Subcutaneous abdominal adipose tissue (tissue), 5 donors: ENCODE results near the gene IKZF1.

Experiments used
- H3K27ac ChIP-seq: one replicate; pipeline ENCODE4 v1.7.0; 2013; ENCODE audit warnings: low read depth, mild to moderate bottlenecking, inconsistent platforms, low read length, moderate library complexity
- H3K27me3 ChIP-seq, 5 donors: one replicate each; pipeline ENCODE4 v1.7.0; 2013; ENCODE audit warnings: low read length in 5 of 5, inconsistent platforms in 1 of 5; ENCODE audit not compliant: control insufficient read depth in 5 of 5, insufficient read depth in 4 of 5
- H3K36me3 ChIP-seq, 5 donors: one replicate each; pipeline ENCODE4 v1.7.0; 2013; ENCODE audit warnings: low read length in 5 of 5; ENCODE audit not compliant: control insufficient read depth in 5 of 5, insufficient read depth in 5 of 5
- H3K4me1 ChIP-seq, 5 donors: one replicate each; pipeline ENCODE4 v1.7.0; 2013; ENCODE audit warnings: low read length in 5 of 5, mild to moderate bottlenecking in 3 of 5, moderate library complexity in 1 of 5; ENCODE audit not compliant: control insufficient read depth in 5 of 5, insufficient read depth in 5 of 5
- H3K4me3 ChIP-seq, 5 donors: one replicate each; pipeline ENCODE4 v1.7.0; 2013; ENCODE audit warnings: low read length in 5 of 5, low read depth in 1 of 5
- H3K9ac ChIP-seq, 5 donors: one replicate each; pipeline ENCODE4 v1.7.0; 2013; ENCODE audit warnings: low read length in 5 of 5, mild to moderate bottlenecking in 4 of 5, moderate library complexity in 3 of 5
- H3K9me3 ChIP-seq, 5 donors: one replicate each; pipeline ENCODE4 v1.7.0; 2013; ENCODE audit warnings: low read length in 5 of 5; ENCODE audit not compliant: control insufficient read depth in 5 of 5
- donor health status: healthy.
- donor health status: healthy.
- donor health status: healthy.
- donor health status: healthy.
- donor health status: healthy.

Gene IKZF1

GRCh38 chr7:50359258-50359994 lies 54.9 kb downstream of the IKZF1 start:
- Histone ChIP-seq H3K27ac (no peak overlapping the region), H3K36me3 (no peaks in the 10 kb centered on the region), H3K4me3 (no peak overlapping the region), H3K9ac (no peak overlapping the region), H3K4me1 (peaks cover 0 to 29% (median 7%) of the 10 kb centered on the region in 5 donors), H3K9me3 (no peaks in the 10 kb centered on the region), H3K27me3 (peaks cover 0 to 4% (median 0%) of the 10 kb centered on the region in 5 donors)

- Histone ChIP-seq H3K4me1 (peaks cover 0 to 23% (median 4%) of the 10 kb centered on the region in 5 donors), H3K9me3 (no peaks in the 10 kb centered on the region), H3K36me3 (peaks cover 0 to 5% (median 0%) of the 10 kb centered on the region in 5 donors), H3K27ac (no peak overlapping the region), H3K9ac (no peak overlapping the region), H3K27me3 (peaks cover 0 to 4% (median 0%) of the 10 kb centered on the region in 5 donors), H3K4me3 (no peak overlapping the region)
Measured at GRCh38 chr7:50359995-50360925, 55.7 kb downstream of the IKZF1 start.

DNA sequence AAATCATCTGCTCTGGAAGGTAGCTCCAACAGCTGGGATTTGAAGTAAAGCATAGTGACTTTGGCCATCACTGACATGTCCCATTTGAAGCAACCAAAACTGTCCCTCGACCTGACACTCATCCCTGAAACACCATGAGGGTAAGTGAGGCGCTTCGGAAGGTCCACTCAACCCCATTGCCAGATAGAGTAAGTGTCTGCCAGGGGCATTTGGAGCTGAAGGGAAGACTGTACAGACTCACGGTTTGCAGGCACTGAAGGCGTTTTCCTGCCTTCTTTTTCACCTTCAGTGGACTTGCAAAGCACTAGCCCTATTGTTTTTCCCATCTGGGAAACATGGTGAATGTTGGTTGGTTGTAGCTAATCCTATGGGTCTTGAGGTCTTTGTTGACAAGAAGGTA lies 57.6 kb downstream of the IKZF1 start:
- Histone ChIP-seq H3K27ac (no peak overlapping the region), H3K4me1 (peaks cover 0 to 18% (median 4%) of the 10 kb centered on the region in 5 donors), H3K9ac (no peak overlapping the region), H3K9me3 (peaks cover 0 to 2% (median 0%) of the 10 kb centered on the region in 5 donors), H3K4me3 (no peak overlapping the region), H3K36me3 (peaks cover 0 to 5% (median 0%) of the 10 kb centered on the region in 5 donors), H3K27me3 (peaks cover 0 to 4% (median 0%) of the 10 kb centered on the region in 5 donors)

GRCh38 chr7:50362712-50363282 lies 58.3 kb downstream of the IKZF1 start:
- Histone ChIP-seq H3K27ac (no peak overlapping the region), H3K4me3 (no peak overlapping the region), H3K27me3 (peaks cover 0 to 4% (median 0%) of the 10 kb centered on the region in 5 donors), H3K36me3 (peaks cover 0 to 5% (median 0%) of the 10 kb centered on the region in 5 donors), H3K9me3 (peaks cover 0 to 8% (median 0%) of the 10 kb centered on the region in 5 donors), H3K4me1 (peaks cover 0 to 13% (median 4%) of the 10 kb centered on the region in 5 donors), H3K9ac (no peak overlapping the region)

DNA sequence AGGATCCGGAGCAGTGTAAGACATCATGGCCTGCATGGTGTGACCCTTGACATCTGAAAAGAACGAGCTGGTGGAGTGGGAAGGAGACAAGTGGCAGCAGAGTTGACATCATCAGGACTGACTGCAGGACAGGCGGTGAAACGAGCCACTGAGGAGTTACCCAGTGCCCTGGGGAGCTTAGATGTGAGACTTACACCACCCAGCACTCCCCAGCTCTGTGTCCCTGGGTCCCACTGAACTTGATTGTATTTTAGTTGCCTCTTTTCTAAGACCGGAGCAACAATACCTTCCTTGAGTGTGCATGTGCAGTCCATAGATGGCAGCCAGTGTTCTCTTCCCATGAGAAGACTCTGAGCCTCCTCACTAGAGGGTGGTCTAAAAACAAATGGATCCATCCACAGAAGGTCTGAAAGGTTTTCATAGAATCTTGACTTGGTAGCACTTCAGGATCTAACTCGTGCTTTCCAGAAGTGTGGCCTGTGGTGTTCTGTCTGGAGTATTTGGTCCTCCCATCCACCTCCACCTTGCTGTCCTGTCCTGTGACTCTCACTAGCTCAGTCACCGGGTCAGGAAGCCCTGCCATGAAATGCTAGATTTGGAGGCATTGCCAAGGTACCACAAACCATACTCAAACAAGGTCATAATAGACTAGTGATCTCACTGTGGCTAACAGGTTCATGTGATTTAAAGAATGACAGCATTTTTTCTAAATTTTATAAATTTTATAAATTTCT lies 59.0 kb downstream of the IKZF1 start:
- peaks cover 0 to 4% (median 0%) of the 10 kb centered on the region in 5 donors for H3K27me3 ChIP-seq
- H3K4me1 ChIP-seq: peaks cover 0 to 13% (median 4%) of the 10 kb centered on the region in 5 donors
- no peak overlapping the region for H3K4me3 ChIP-seq
- H3K9me3 ChIP-seq: peaks cover 0 to 14% (median 6%) of the 10 kb centered on the region in 5 donors
- no peak overlapping the region for H3K9ac ChIP-seq
- no peak overlapping the region for H3K27ac ChIP-seq
- peaks cover 0 to 5% (median 0%) of the 10 kb centered on the region in 5 donors for H3K36me3 ChIP-seq

- Histone ChIP-seq H3K9ac (no peak overlapping the region), H3K27me3 (peaks cover 0 to 4% (median 0%) of the 10 kb centered on the region in 5 donors), H3K4me3 (no peak overlapping the region), H3K4me1 (peaks cover 0 to 11% (median 4%) of the 10 kb centered on the region in 5 donors), H3K27ac (no peak overlapping the region), H3K36me3 (peaks cover 0 to 5% (median 0%) of the 10 kb centered on the region in 5 donors), H3K9me3 (peaks cover 4 to 24% (median 16%) of the 10 kb centered on the region in 5 donors)
Measured at GRCh38 chr7:50364645-50365044, 60.1 kb downstream of the IKZF1 start.

DNA sequence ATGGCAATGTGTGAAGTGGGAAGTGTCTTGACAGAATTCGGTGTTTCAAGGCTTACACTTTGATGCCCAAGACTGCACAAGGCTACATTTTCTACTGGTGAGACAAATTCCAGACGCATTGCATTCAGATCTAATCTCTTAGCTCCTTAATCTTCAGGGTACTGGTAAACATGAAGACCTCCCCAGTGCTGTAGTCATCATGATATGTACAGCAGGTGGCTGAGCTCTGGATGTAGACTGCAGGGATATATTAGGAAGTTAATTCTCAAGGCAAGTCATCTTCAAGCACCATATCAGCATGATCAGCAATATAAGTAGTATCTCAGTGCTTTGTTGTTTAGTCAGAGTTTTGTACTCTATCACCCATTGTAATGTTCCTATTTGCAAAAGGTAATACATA lies 61.8 kb downstream of the IKZF1 start:
- H3K27ac ChIP-seq: no peak overlapping the region
- no peak overlapping the region for H3K9ac ChIP-seq
- H3K27me3 ChIP-seq: peaks cover 0 to 3% (median 0%) of the 10 kb centered on the region in 5 donors
- H3K9me3 ChIP-seq: peaks cover 4 to 24% (median 16%) of the 10 kb centered on the region in 5 donors
- H3K36me3 ChIP-seq: peaks cover 0 to 5% (median 0%) of the 10 kb centered on the region in 5 donors
- no peak overlapping the region for H3K4me3 ChIP-seq
- peaks cover 0 to 5% (median 0%) of the 10 kb centered on the region in 5 donors for H3K4me1 ChIP-seq

DNA sequence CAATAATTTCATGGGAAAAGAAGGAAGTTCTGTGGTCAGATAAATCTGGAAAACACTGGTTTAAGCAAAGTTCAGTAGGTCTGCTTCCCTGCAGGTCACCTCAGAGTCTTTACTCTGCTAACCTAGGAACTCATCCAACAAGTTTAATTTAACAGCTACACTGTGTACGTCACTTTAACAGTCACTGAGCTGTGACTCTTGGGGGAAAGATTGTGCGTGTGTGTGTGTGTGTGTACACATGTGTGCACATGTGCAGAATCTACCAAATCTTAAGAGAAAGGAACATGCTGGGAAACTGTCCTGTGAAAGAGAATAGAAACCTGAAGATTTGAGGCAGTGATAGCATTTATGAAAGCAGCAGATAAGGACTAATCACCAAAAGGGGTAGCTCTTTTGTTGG lies 62.6 kb downstream of the IKZF1 start:
- H3K27ac ChIP-seq: no peak overlapping the region
- peaks cover 0 to 5% (median 0%) of the 10 kb centered on the region in 5 donors for H3K4me1 ChIP-seq
- peaks cover 0 to 5% (median 0%) of the 10 kb centered on the region in 5 donors for H3K36me3 ChIP-seq

DNA sequence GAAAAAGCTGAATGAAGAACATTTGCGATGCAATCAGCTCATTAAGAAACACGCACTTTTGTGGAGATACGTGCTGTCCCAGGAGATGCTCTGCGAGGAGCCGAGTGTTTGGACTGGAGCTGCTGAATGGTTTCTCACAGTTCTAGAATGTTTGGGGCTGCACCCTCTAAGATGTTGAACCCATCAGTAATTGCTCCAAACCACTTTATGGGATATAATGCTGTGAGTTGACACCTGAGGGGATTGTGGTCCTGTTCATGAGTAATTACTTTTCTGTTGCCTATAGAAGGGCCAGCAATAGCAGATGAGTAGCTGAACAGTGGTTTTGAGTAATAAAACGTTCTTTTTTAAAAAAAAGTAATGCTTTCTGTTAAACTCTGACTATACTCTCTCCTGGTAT lies 63.1 kb downstream of the IKZF1 start:
- peaks cover 0 to 3% (median 0%) of the 10 kb centered on the region in 5 donors for H3K27me3 ChIP-seq

More for the DNA sequence above, 62.6 kb downstream of the IKZF1 start:
- Histone ChIP-seq H3K27me3 (peaks cover 0 to 3% (median 0%) of the 10 kb centered on the region in 5 donors), H3K9ac (no peak overlapping the region), H3K4me3 (no peak overlapping the region), H3K9me3 (peaks cover 4 to 24% (median 16%) of the 10 kb centered on the region in 5 donors)

More for the DNA sequence above, 63.1 kb downstream of the IKZF1 start:
- Histone ChIP-seq H3K36me3 (peaks cover 0 to 9% (median 0%) of the 10 kb centered on the region in 5 donors), H3K4me1 (peaks cover 0 to 5% (median 0%) of the 10 kb centered on the region in 5 donors), H3K9me3 (peaks cover 4 to 24% (median 16%) of the 10 kb centered on the region in 5 donors), H3K27ac (no peak overlapping the region), H3K4me3 (no peak overlapping the region), H3K9ac (no peak overlapping the region)
